Astrocyte of the hippocampus (primary cell): Measurements from ENCODE around the gene ATP12A.
"Not testable (repeated sequence)": the region's sequence is repeated elsewhere in the genome, so short reads cannot be mapped to it uniquely, and the experiment has no call there.

Source experiments
- DNase-seq: peaks from one replicate; pipeline ENCODE4 v3.0.0; 2011; ENCODE audit warnings: low read depth, low spot score

The ATP12A gene

DNA sequence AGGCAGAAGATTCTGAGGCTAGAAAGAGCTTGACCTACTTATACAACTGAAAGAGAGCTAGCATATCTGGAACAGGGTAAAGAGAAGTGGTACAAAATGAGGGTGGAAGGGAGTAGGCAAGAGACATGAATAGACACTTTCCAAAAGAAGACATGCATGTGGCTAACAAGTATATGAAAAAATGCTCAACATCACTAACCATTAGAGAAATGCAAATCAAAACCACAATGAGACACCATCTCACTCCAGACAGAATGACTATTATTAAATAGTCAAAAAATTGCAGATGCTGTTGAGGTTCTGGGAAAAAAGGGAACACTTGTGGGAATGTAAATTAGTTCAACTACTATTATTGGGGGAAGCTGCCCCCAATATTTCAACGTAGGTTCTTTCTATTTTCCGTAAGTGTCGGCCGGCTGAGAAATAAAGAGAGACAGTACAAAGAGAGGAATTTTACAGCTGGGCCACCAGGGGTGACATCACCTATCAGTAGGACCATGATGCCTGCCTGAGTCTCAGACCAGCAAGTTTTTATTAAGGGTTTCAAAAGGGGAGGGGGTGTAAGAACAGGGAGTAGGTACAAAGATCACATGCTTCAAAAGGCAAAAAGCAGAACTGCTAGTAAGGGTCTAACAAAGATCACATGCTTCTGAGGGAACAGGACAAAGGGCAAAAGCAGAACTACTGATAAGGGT is 50.8 kb downstream of the ATP12A start:
- not testable (repeated sequence) for DNase-seq

DNA sequence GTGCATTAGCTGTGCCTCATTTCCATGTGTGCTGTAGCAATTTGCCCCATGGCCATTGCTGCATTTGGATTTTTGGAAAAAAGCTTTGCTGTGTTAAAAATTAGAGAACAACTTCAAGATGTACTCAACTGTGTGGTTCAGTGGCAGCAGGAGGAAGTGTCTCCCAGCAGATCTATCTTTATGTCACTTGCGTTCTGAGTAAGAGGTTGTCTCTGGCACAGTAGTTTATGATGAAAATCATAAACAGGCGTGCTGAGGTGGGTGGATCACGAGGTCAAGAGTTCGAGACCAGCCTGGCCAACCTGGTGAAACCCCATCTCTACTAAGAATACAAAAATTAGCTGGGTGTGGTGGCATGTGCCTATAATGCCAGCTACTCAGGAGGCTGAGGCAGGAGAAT is 54.7 kb downstream of the ATP12A start:
- no peak for DNase-seq

DNA sequence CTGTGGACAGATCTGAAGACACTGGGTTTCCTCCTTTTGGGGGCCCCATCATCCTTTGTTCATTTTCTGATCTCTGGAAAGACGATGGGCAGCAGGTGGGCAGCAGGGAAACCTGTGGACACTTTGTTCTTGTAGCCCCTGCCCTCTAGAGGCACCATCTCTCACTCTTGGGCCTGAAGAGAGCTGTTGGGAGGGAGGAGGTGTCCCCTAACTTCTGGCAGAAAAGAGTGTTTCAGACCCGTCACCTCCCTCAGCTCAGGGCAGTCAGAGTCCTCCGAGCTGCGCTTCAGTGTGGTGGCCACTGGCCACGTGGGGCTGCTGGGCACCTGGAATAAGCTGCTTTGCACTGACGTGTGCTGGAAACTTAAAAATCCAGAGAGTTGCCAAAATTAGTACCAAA is 56.8 kb downstream of the ATP12A start:
- DNase-seq, result no peak

DNA sequence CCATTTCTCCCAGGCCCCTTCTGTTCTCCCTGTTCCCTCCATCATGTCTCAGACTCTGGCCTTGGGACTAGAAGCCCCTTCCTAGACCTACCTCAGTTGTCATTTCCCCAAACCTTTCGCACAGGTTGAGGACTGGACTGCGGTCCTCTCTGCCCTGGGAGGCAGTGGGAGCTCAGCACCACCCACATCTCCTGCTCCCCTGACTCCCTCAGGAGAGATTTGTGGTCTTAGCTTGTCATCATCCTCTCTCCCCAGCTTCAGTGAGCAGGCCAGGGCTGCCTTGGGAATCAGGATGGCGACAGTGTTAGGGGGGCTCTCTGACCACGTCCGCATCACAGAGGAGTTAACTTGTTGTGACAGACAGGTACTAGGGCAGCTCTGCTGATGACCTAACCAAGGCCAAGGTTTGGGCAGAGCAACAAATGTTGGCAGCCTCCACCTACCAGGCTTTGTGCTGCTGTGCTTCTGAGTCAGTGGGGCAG is 58.2 kb downstream of the ATP12A start:
- no peak for DNase-seq

DNA sequence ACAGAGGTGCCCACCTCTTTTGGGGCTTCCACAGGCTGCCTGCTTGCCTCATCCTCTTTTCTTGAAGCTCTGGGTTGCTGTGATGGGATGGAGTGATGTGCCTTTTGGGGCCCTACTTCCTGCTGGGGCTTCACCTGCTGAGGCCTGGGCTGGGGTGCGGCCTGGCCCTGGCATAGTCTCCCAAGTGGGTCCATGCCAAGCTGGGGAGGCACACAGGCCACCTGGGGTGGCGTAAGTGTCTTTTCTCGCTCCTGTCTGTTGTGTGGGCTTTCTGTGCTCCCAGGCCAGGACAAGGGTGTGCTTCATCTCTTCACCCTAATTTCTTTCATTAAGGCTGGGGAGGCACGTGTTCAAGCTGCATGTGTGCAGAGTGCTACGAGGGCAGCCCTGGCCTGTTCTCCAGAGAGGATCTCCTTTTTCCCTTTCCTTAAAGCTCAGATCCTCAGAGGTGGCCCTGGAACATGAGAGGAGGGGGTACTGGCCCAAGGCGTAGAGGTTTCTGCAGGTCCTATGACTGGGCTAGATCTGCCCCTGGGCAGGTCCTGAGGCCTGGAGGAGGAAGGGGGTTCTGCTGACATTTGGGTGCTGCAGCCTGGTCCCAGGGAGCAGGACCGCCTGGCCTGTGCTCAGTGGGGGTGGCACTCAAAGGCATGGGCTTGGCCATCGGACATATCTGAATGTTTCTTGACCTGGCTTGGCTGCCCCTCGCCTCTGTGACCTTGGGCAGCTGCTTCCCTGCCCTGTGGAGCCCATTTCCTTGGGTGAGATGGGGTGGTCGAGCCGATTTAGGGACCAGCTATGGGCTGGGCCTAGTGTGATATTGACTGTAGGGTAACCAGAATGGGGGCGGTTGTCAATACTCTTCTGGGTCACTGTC is 60.0 kb downstream of the ATP12A start:
- no peak for DNase-seq

DNA sequence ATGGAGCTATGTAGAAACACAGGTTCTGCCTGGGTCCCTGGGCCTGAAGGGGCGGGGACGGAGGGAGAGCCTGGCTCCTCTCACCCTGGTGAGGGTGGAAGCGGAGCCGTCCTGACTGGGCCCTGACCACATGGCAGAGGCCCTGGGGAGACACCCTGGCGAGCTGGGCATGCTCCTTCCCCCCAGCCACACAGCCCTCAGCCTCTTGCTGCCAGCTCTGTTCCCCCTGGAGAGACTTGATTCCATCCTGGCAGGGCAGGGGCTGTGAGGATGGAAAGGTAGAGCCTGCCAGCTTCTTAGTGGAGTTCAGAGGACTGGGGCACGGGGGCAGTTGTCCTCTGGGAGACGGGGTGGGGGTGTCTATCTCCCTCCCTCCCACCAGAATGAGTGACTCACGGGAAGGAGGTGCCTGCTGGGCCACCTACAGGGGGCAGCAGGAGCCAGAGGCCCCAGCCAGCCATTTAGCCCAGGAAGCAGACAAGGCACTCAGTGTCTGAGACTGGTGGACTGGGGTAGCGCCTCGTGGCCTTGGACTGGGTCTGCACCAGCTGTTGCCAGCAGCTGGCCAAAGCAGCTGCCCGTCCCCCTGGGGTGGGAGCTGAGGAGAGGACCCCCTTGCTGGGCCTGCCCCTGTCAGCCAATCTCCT is 60.9 kb downstream of the ATP12A start:
- no peak for DNase-seq

DNA sequence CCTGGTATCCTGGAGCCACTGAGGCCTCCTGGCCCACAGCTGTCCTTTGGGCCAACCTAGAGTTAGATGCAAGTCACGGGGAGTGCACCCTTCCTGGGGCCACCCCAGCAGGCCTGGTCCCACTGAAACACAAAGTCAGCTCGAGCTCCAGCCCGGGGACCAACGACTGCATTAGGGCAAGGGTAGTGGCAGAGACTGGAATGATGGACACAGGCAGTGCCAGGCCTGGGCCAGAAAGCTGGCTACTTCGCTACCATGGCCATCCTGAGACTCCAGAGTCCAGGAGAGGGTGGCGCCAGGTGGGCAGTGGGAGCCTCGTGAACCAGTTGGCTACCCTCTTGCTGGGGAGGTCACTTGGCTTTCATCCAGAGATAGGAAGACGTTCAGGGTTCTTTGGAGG is 61.6 kb downstream of the ATP12A start:
- no peak for DNase-seq

DNA sequence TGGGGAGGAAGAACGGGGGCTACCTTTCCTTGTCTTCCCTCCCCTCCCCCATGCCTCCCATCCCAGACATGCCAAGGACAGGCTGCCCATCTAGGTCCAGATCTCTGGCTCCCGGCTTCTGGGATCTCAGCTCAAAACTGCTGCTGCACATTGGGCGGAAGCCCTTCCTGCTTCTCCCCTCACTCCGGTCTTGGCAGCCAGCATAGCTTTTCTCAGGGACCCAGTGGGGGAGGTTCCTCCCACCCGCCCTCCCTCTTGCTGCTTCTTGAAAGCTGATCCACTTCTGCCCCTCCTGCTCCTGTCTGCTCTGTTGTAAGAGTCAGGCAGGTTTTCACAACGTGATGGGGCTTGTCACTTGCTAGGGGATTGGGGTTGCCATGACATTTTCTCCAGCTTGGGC is 62.1 kb downstream of the ATP12A start:
- DNase-seq, result no peak

DNA sequence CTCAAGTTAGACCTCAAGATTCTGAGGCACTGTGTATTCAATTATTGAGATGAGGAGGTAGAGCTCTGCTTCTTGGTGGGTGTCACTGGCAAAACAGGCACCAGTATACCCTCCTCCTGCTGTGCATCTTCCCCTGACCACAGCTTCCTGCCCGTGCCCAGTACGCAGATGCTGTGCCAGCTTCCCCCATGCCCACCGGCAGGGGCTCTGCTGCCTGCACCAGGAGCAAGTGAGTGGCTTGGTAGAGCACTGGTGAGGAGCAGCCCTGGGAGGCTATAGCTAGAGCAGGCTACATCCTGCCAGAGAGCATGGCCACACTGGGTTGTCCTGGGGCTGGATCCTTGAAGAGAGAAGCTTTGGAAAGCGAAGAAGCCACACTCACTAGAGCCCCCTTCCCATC is 62.8 kb downstream of the ATP12A start:
- DNase-seq, result no peak

DNA sequence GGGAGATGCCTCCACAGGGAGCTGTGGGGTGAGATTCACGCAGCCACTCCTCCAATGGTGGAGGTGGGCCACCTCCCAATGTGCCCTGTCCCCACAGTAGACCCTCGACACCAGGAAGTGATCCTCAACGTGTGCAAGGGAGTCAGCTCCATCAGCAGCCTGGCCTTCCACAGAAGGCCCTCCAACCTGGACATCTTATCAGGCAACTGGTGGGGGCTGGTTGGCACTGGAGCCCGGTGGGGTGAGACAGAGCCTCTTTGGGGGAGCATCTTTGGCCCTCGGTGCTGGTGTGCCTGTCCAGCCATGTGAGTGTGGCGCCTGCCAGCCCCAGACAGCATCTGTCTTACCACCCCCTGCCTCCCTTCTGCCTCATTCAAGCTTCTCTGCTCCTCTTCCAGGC is 64.0 kb downstream of the ATP12A start:
- DNase-seq, result no peak

DNA sequence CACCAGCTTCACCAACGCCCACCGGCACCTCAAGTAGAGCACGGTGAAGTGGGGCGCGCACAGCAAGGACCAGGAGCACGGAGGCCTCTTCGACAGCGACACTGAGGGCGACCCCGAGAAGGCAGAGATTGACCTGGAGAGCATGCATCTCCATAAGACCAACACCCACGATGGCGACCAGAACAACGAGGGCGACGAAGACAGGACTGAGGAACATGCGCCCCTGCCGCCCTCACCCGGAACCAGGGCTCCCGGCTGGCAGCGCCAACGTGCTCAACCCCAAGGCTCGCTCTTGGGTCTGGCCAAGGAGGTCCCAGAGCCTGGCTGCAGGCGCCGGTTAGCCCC is 65.3 kb downstream of the ATP12A start:
- no peak for DNase-seq

DNA sequence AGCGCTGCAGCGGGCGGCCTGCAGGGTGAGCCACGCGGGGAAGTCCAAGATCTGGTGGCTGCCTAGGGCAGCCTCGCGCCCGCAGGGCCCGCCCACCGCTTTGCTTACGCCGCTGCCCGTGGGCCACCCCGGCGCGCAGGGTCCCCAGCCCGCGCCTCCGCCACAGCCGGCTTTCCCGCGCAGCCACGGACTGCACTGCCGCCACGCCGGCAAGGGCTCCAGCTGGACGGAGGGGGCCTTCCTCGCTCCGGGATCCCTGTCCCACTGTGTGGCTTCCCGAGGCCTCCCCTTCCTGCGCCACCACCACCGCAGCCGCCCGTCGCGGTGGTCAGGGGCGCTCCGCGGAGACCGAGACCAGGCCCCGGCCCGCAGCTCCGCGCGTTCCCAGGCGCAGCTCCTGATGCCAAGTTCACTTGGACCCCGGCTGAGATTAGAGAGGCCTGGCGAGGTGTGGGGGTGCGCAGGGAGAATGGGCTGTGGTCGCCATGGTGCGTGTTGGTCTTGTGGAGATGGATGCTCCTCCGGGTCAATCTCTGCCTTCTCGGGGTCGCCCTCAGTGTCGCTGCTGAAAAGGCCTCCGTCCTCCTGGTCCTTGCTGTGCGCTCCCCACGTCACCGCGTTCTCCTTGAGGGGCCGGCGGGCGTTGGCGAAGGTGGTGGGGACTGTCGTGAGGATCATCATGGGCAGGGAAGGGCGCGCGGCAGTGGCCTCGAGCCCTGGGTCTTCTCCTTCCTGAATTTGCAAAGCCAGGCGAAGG is 65.8 kb downstream of the ATP12A start:
- DNase-seq, result peak; percentile 29

DNA sequence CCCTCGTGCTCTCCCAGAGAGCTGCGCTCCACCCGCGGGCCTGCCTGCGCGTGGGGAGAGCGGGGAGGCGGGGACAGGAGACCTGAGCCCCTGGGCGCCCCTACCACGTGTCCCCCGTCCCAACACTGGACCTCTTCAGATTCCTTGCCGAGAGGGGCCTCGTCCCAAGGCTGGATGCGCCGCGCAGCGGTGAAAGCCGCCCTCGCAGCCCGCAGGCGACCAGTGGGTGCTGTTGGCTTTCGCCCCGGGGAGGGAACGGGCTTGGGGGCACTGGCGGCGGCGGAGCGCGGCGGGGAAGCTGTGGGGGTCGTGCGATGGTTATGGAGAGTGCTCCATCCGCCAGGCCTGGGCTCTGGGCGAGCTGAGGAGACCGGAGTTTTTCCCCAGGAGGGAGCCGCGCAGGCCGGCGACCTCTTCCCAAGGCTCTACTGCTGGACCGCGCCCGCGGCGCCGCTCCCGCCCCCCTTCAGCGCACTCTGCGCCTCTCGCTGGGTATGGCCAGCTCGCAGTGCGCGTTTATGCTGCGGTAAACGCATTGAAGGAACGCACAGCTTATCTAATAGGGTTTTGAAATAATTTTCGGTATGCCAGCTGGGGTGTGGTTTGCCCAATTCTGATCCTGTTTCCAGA is 66.5 kb downstream of the ATP12A start:
- DNase-seq, result peak; percentile 47

DNA sequence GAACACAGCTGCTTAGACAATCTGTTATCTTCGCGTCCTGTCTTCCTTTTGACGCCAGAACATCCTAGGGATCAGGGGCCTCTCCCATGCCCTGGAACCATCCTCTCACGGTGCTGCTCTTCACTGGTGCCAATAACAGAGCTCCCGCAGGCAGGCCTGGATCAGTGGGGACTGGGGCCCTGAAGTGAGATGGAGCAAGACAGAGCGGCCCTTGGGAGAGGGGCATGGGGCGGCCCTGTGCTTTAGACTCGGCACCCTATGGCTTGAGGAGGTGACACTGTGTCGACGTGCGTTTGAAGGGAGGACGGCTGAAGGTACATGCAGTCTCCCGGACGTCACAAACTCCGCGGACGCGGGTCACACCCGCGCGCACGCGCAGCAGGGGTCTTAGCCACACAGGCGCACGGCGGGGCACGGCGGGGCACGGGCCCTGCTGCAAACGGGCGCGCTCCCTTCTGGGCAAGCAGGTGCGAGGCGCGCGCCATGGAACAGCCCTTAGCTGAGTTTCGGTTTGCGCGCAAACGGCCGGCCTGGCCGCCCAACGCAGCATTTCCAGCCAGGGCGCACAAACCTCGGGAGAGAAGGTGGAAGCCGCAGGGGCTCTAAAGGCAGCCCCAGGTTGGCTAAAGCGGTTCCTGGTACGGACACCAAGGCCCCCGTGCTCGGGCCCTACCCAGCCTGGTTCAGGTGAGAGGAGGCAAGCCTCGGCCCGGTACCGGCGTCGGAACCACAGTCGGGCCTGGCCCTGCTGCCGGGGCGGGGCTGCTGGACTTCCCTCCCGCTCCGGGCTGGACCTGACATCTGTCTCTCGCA is 67.2 kb downstream of the ATP12A start:
- peak; percentile 42 for DNase-seq

DNA sequence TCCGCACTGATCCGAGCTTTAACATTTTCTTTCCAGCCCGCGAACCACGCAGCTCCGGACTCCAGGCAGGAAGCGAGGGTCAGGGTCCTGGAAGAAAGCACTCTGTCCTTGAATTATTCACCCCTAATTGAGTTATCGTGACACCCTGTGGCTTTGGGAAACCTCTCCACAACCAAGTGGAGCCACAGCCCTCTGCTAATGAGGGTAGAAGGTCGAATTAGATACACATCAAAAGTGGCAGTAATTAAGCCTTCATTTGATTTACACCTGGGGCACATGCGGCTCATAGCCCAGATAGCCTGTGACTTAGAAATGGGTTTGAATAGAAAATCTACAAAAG is 67.8 kb downstream of the ATP12A start:
- DNase-seq, result no peak

DNA sequence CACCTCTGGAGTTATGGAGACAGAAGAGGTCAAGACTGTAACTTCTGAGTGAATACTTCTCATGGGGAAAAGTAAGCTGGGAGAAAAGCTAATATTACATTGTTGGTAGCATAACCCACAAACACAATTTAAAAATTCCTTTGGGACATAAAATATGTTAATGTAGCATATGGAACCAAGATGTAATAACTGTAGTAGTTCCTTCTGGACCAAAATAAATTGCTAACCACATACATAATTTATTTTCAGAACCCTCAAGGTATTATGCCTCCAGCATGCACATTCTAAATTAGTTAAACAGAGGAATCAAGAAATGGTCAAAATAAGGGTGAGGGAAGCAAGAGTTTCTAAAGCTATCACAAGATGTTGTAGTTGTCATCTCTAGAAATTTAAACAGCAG is 79.0 kb downstream of the ATP12A start:
- DNase-seq, result no peak
